ENCODE data around the gene SMYD3. TPM values are rescaled to one million over a fixed set of nuclear protein-coding genes. Genes with fewer than 3 reads are reported as not detected.

The SMYD3 gene
- polyA plus RNA-seq, 1 donor from 2014 or later, result 48.6 TPM

DNA sequence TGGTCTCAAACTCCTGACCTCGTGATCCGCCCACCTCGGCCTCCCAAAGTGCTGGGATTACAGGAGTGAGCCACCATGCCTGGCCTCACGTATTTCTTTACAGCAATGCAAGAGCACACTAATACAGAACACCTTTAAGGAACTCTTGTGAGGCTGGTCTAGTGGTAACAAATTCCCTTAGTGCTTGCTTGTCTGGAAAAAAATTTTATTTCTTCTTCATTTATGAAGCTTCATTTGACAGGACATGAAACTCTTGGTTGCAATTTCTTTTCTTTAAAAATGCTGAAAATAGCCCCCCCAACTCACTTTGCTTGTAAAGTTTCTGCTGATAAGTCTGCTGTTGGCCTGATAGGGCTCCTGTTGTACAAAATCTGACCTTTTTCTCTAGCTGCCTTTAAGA is 248.8 kb downstream of the SMYD3 start:
- H3K36me3 ChIP-seq (ENCODE audit: insufficient read depth, low read length), result no peaks in the 10 kb centered on the region
- H4K20me1 ChIP-seq (ENCODE audit: insufficient read depth), result no peaks in the 10 kb centered on the region
- TF ChIP-seq SMC3 (conservative IDR thresholded peaks at IDR 0.05; ENCODE audit: poor library complexity) (no peak), TAF1 (IDR thresholded peaks at IDR 0.05; ENCODE audit: low read depth) (no peak), EZH2 (IDR thresholded peaks at IDR 0.05; ENCODE audit: borderline replicate concordance, insufficient read depth, low read length, poor library complexity, severe bottlenecking) (no peak), EP300 (conservative IDR thresholded peaks at IDR 0.05; ENCODE audit: poor library complexity, severe bottlenecking) (no peak), RAD21 (conservative IDR thresholded peaks at IDR 0.05) (no peak), POLR2AphosphoS5 (IDR thresholded peaks at IDR 0.05) (no peak)
- TF ChIP-seq, protein P1, sequence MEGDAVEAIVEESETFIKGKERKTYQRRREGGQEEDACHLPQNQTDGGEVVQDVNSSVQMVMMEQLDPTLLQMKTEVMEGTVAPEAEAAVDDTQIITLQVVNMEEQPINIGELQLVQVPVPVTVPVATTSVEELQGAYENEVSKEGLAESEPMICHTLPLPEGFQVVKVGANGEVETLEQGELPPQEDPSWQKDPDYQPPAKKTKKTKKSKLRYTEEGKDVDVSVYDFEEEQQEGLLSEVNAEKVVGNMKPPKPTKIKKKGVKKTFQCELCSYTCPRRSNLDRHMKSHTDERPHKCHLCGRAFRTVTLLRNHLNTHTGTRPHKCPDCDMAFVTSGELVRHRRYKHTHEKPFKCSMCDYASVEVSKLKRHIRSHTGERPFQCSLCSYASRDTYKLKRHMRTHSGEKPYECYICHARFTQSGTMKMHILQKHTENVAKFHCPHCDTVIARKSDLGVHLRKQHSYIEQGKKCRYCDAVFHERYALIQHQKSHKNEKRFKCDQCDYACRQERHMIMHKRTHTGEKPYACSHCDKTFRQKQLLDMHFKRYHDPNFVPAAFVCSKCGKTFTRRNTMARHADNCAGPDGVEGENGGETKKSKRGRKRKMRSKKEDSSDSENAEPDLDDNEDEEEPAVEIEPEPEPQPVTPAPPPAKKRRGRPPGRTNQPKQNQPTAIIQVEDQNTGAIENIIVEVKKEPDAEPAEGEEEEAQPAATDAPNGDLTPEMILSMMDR (IDR thresholded peaks at IDR 0.05; ENCODE audit: poor library complexity, severe bottlenecking), result no peak
- TF ChIP-seq, protein P2, sequence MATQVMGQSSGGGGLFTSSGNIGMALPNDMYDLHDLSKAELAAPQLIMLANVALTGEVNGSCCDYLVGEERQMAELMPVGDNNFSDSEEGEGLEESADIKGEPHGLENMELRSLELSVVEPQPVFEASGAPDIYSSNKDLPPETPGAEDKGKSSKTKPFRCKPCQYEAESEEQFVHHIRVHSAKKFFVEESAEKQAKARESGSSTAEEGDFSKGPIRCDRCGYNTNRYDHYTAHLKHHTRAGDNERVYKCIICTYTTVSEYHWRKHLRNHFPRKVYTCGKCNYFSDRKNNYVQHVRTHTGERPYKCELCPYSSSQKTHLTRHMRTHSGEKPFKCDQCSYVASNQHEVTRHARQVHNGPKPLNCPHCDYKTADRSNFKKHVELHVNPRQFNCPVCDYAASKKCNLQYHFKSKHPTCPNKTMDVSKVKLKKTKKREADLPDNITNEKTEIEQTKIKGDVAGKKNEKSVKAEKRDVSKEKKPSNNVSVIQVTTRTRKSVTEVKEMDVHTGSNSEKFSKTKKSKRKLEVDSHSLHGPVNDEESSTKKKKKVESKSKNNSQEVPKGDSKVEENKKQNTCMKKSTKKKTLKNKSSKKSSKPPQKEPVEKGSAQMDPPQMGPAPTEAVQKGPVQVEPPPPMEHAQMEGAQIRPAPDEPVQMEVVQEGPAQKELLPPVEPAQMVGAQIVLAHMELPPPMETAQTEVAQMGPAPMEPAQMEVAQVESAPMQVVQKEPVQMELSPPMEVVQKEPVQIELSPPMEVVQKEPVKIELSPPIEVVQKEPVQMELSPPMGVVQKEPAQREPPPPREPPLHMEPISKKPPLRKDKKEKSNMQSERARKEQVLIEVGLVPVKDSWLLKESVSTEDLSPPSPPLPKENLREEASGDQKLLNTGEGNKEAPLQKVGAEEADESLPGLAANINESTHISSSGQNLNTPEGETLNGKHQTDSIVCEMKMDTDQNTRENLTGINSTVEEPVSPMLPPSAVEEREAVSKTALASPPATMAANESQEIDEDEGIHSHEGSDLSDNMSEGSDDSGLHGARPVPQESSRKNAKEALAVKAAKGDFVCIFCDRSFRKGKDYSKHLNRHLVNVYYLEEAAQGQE (IDR thresholded peaks at IDR 0.05; ENCODE audit: borderline replicate concordance), result no peak
- no peaks in the 10 kb centered on the region for H3K79me2 ChIP-seq (replicated peaks; ENCODE audit: insufficient read depth, low read length)
- H3K4me3 ChIP-seq (ENCODE audit: low read length), result no peak overlapping the region
- peaks cover 5% of the 10 kb centered on the region for H3K9me3 ChIP-seq (ENCODE audit: low read length)
- H2AFZ ChIP-seq (ENCODE audit: low read depth, low read length), result no peak overlapping the region
- no peak overlapping the region for H3K27ac ChIP-seq (ENCODE audit: low read length)
- H3K9ac ChIP-seq (ENCODE audit: low read length), result no peak overlapping the region
- no peaks in the 10 kb centered on the region for H3K9me2 ChIP-seq (ENCODE audit: insufficient read depth, low read length)
- H3F3A ChIP-seq (ENCODE audit: insufficient read depth, low read length, poor library complexity, severe bottlenecking), result no peaks in the 10 kb centered on the region
- no peak overlapping the region for H3K4me2 ChIP-seq (ENCODE audit: low read length)
- H3K27me3 ChIP-seq (ENCODE audit: insufficient read depth, low read depth, low read length), result no peaks in the 10 kb centered on the region

GRCh38 chr1:246255773-246256172 is 251.3 kb downstream of the SMYD3 start:
- H4K20me1 ChIP-seq (ENCODE audit: insufficient read depth), result no peaks in the 10 kb centered on the region
- no peak overlapping the region for H3K9ac ChIP-seq (ENCODE audit: low read length)
- H3K79me2 ChIP-seq (replicated peaks; ENCODE audit: insufficient read depth, low read length), result no peaks in the 10 kb centered on the region
- no peaks in the 10 kb centered on the region for H3K36me3 ChIP-seq (ENCODE audit: insufficient read depth, low read length)
- TF ChIP-seq EZH2 (IDR thresholded peaks at IDR 0.05; ENCODE audit: borderline replicate concordance, insufficient read depth, low read length, poor library complexity, severe bottlenecking) (no peak), SMC3 (conservative IDR thresholded peaks at IDR 0.05; ENCODE audit: poor library complexity) (no peak), MXI1 (conservative IDR thresholded peaks at IDR 0.05; ENCODE audit: poor library complexity, severe bottlenecking) (no peak), TAF1 (IDR thresholded peaks at IDR 0.05; ENCODE audit: low read depth) (no peak), RAD21 (conservative IDR thresholded peaks at IDR 0.05) (no peak), POLR2AphosphoS5 (IDR thresholded peaks at IDR 0.05) (no peak), EP300 (conservative IDR thresholded peaks at IDR 0.05; ENCODE audit: poor library complexity, severe bottlenecking) (no peak)
- TF ChIP-seq, protein P2 (IDR thresholded peaks at IDR 0.05; ENCODE audit: borderline replicate concordance), result no peak
- TF ChIP-seq, protein P1 (IDR thresholded peaks at IDR 0.05; ENCODE audit: poor library complexity, severe bottlenecking), result no peak
- no peaks in the 10 kb centered on the region for H3F3A ChIP-seq (ENCODE audit: insufficient read depth, low read length, poor library complexity, severe bottlenecking)
- no peak overlapping the region for H2AFZ ChIP-seq (ENCODE audit: low read depth, low read length)
- no peak overlapping the region for H3K4me2 ChIP-seq (ENCODE audit: low read length)
- H3K4me3 ChIP-seq (ENCODE audit: low read length), result no peak overlapping the region
- H3K27me3 ChIP-seq (ENCODE audit: insufficient read depth, low read depth, low read length), result no peaks in the 10 kb centered on the region
- H3K9me2 ChIP-seq (ENCODE audit: insufficient read depth, low read length), result no peaks in the 10 kb centered on the region
- H3K27ac ChIP-seq (ENCODE audit: low read length), result no peak overlapping the region
- peaks cover 5% of the 10 kb centered on the region for H3K9me3 ChIP-seq (ENCODE audit: low read length)

Data from neural cell (in vitro differentiated cells).